ENCODE measurements around the gene DYNLT2B. TPM values are rescaled to one million over a fixed set of nuclear protein-coding genes. Genes with fewer than 3 reads are reported as not detected.
A peak's percentile ranks its signal among the peaks of the same experiment; 100 is the strongest.

DYNLT2B gene
- polyA plus RNA-seq, 3 donors: 2.5 to 3.0 (median 2.7) TPM

GRCh38 chr3:196287440-196288140, 30.4 kb downstream of the DYNLT2B start, which contains the start of gene PCYT1A:
Gene PCYT1A (minus strand): TSS chr3:196287726. CDS start chr3:196270531, 17,195 bp downstream.
- Histone ChIP-seq H3K79me2 (ENCODE audit: insufficient read depth, low read length) (peaks cover 53% of the 10 kb centered on the region), H3K4me3 (replicated peaks in 1 of 3; ENCODE audit: low read depth in 2 of 3, low read length in 3 of 3) (peak within 1 kb of the TSS; percentile 60 to 90 (median 68)), H3K27me3 (ENCODE audit: control insufficient read depth in 2 of 2, insufficient read depth in 2 of 2, low read length in 2 of 2) (no peaks in the 10 kb centered on the region), H4K20me1 (ENCODE audit: insufficient read depth, low read length) (peaks cover 27% of the 10 kb centered on the region), H3K27ac (ENCODE audit: low read depth in 1 of 2, low read length in 2 of 2) (peak within 1 kb of the TSS; percentile 95 to 99), H3K9me3 (replicated peaks in 1 of 2; ENCODE audit: control insufficient read depth in 1 of 2, insufficient read depth in 1 of 2, low read length in 2 of 2) (no peaks in the 10 kb centered on the region), H2AFZ (ENCODE audit: insufficient read depth, low read depth, low read length, poor library complexity, severe bottlenecking) (peak within 1 kb of the TSS; percentile 90), H3K4me1 (ENCODE audit: control insufficient read depth in 1 of 2, insufficient read depth in 2 of 2, low read length in 2 of 2) (peaks cover 30 to 37% of the 10 kb centered on the region in 2 donors), H3K4me2 (replicated peaks; ENCODE audit: extremely low read depth, low read length, poor library complexity, severe bottlenecking) (peak within 1 kb of the TSS; percentile 93), H3K36me3 (replicated peaks in 1 of 2; ENCODE audit: control insufficient read depth in 1 of 2, insufficient read depth in 2 of 2, low read length in 2 of 2) (peaks cover 0 to 2% of the 10 kb centered on the region in 2 donors), H3K9ac (ENCODE audit: insufficient read depth, low read length, poor library complexity, severe bottlenecking) (peak within 1 kb of the TSS; percentile 91)
- H3K4me3 Mint-ChIP-seq: peak within 1 kb of the TSS; percentile 100
- peak within 1 kb of the TSS; percentile 99 to 100 (median 100) for H3K27ac Mint-ChIP-seq
- WGBS (ENCODE audit: insufficient coverage): under 1% methylated on average over 47 of the region's 55 CpGs
- TF ChIP-seq CTCF (IDR thresholded peaks at IDR 0.05): no peak
- intact Hi-C loops (cut with micrococcal nuclease): no loop called here
- peaks cover 34% of the 10 kb centered on the region for H3K4me1 Mint-ChIP-seq
- H3K36me3 Mint-ChIP-seq: peaks cover 0 to 2% of the 10 kb centered on the region in 2 donors
- H3K9me3 Mint-ChIP-seq: no peaks in the 10 kb centered on the region
- peaks cover 0 to 2% (median 2%) of the 10 kb centered on the region in 3 donors for H3K27me3 Mint-ChIP-seq (ENCODE audit: low read depth in 3 of 3)
- peak; percentile 96 to 97 (median 96) for DNase-seq

GRCh38 chr3:196287090-196287439, 31.0 kb downstream of the DYNLT2B start:
- Histone ChIP-seq H3K4me1 (ENCODE audit: control insufficient read depth in 1 of 2, insufficient read depth in 2 of 2, low read length in 2 of 2) (peaks cover 30 to 37% of the 10 kb centered on the region in 2 donors), H3K36me3 (replicated peaks in 1 of 2; ENCODE audit: control insufficient read depth in 1 of 2, insufficient read depth in 2 of 2, low read length in 2 of 2) (peaks cover 2 to 4% of the 10 kb centered on the region in 2 donors), H3K27ac (ENCODE audit: low read depth in 1 of 2, low read length in 2 of 2) (peak overlapping the region; percentile 95 to 99), H3K9me3 (replicated peaks in 1 of 2; ENCODE audit: control insufficient read depth in 1 of 2, insufficient read depth in 1 of 2, low read length in 2 of 2) (no peaks in the 10 kb centered on the region), H3K79me2 (ENCODE audit: insufficient read depth, low read length) (peaks cover 58% of the 10 kb centered on the region), H3K4me2 (replicated peaks; ENCODE audit: extremely low read depth, low read length, poor library complexity, severe bottlenecking) (peak overlapping the region; percentile 93), H3K27me3 (ENCODE audit: control insufficient read depth in 2 of 2, insufficient read depth in 2 of 2, low read length in 2 of 2) (no peaks in the 10 kb centered on the region), H2AFZ (ENCODE audit: insufficient read depth, low read depth, low read length, poor library complexity, severe bottlenecking) (peak overlapping the region; percentile 90), H4K20me1 (ENCODE audit: insufficient read depth, low read length) (peaks cover 30% of the 10 kb centered on the region), H3K4me3 (replicated peaks in 1 of 3; ENCODE audit: low read depth in 2 of 3, low read length in 3 of 3) (peak overlapping the region; percentile 60 to 90 (median 68)), H3K9ac (ENCODE audit: insufficient read depth, low read length, poor library complexity, severe bottlenecking) (peak overlapping the region; percentile 91)
- H3K4me1 Mint-ChIP-seq: peaks cover 34% of the 10 kb centered on the region
- intact Hi-C loops (cut with micrococcal nuclease): no loop called here
- peaks cover 3 to 5% of the 10 kb centered on the region in 2 donors for H3K36me3 Mint-ChIP-seq
- H3K27me3 Mint-ChIP-seq (ENCODE audit: low read depth in 3 of 3): peaks cover 0 to 2% (median 2%) of the 10 kb centered on the region in 3 donors
- peak overlapping the region; percentile 99 to 100 (median 100) for H3K27ac Mint-ChIP-seq
- DNase-seq: no peak
- TF ChIP-seq CTCF (IDR thresholded peaks at IDR 0.05): no peak
- H3K9me3 Mint-ChIP-seq: no peaks in the 10 kb centered on the region
- 0% methylated on average over 22 of the region's 22 CpGs for WGBS (ENCODE audit: insufficient coverage)
- peak overlapping the region; percentile 100 for H3K4me3 Mint-ChIP-seq
